GM18873 (cell line): ENCODE results near the gene CPOX.

Source experiments
- ATAC-seq: cut with Tn5 transposase; IDR thresholded peaks from one replicate; pipeline ENCODE4 v1.9.1; 2021; ENCODE audit warnings: mild to moderate bottlenecking, moderate library complexity, moderate number of reproducible peaks; ENCODE audit not compliant: unreplicated experiment, low FRiP score

The CPOX gene

DNA sequence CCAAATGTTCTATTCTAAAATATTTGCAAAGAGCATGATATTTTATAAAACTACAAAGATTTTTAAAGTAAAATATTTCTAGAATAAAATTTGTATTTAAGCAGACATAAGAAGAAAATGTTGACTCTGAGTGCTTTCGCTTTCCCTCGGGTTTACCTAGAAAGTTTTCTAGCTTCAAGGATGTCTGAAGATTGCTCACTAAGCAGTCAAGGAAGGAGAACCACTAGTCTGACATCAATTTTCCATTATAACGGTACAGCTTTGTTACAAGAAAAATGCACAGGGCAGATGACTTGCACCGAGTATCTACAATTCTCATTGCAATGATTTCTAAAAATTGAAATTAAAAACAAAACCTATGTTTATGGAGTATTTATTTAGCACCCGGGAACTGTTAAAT is 47.5 kb downstream of the CPOX start:
- ATAC-seq: peak; percentile 44

DNA sequence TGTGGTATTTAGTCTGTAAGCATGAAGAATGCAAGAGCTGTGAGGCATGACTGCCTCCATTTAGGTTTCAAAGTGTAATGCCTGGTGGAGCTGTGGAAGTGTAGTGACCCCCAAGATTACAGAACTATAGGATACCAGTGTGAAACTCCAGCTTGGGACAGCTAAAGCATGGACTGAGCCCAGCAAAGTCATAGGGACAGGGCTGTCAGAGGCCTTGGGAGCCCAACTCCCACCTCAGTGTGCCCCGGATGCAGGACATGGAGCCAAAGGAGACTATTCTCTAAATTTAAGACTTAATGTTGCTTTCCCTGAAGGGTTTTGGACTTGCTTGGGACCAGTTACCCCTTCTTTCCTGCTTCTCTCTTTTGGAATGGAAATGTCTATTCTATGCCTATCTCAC is 50.8 kb downstream of the CPOX start:
- ATAC-seq: no peak

DNA sequence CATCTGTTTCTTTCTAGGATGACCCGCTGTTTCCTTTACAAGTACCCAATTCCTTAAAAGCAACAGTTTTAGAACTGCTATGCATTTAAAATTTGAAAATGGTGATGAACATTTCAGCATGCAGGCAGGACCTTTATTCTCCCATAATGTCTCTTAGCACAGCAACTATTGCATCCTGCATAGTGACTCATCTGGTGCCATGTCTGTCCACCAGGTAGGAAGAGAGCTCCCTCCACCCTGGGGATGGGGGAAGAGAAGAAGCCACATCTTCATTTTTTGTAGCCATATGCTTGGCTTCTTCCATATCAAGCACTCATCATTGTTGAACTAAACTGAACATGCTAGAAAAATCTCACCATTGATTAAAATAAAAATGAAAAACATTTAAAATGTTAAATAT is 51.7 kb downstream of the CPOX start:
- ATAC-seq: no peak

DNA sequence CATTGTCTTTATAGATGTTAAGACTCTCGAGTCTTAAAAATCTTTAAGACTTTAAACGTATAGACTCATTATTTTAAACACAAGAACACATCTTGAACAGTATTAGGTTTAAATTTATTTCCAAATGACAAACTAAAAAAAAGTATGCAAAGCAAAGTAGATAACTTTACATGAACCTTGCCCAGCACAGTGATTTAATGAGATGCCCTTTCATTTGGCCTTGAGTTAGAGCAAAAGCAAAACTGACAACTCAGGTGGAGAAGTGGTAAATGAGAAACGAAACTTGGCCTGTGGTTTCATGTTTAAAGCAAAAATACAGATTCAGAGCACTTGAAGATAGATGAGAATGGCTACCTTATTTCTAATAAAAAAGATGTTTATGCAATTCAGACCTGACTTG is 53.1 kb downstream of the CPOX start:
- peak; percentile 30 for ATAC-seq

DNA sequence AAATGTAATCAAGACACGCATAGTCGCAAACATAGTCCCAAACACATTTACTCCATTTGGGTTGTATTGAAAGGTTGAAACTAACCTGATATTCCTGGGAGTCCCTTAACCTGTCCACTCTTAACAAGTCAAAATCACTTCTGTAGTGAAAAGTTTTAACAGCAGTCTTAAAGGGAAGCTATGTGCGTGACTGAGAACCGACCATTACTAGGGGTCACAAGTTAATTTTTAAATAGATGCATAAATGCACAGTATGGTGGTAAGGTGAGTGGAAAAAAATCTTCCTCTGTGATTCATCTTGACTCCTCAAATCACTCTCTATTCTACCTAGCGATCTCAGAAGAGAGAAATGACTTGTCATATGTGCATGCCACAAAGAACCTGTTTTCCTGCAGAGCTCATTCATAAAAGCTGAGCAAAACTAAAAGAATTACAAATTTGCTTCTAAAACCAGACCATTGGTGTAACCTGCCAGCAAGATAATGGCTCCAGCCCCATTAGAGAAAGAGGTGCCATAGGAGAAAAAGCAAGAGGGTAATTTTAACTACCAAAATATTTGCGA is 56.9 kb downstream of the CPOX start:
- ATAC-seq: peak; percentile 82

DNA sequence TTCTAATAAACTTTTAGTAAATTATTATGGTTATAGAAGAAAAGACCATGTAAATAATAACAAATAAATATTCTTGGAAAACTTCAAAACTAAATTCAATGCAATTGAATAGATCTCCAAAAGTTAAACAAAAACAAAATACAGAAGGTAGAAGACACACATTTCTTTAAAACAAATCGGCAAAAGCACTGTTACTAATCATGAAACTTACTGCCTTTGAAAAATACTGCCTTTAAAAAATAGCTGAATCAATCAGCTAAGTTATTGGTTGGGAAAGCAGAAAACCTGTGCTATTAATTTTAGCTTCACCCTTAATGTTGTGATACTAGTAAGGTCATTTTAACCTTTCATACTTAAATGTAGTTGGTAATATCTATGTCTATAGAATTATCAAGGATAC is 58.7 kb downstream of the CPOX start:
- no peak for ATAC-seq

DNA sequence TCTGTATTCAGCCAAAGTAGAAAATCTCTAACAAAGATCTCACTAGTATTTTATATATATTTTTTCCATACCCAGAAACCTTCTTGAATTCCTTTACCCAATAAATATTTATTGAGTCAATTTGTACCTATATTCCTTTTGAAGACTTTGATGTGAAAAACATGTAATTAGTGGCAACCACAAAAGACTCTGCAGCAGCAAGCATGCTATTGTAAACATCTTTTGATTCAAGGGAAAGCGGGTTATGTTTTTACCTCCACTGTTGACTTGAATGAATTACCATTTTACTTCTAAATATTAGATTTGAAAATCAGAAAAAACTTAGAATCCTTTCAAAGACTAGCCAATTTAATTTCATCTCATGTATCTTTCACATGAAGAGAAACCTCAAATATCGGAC is 59.2 kb downstream of the CPOX start:
- no peak for ATAC-seq

DNA sequence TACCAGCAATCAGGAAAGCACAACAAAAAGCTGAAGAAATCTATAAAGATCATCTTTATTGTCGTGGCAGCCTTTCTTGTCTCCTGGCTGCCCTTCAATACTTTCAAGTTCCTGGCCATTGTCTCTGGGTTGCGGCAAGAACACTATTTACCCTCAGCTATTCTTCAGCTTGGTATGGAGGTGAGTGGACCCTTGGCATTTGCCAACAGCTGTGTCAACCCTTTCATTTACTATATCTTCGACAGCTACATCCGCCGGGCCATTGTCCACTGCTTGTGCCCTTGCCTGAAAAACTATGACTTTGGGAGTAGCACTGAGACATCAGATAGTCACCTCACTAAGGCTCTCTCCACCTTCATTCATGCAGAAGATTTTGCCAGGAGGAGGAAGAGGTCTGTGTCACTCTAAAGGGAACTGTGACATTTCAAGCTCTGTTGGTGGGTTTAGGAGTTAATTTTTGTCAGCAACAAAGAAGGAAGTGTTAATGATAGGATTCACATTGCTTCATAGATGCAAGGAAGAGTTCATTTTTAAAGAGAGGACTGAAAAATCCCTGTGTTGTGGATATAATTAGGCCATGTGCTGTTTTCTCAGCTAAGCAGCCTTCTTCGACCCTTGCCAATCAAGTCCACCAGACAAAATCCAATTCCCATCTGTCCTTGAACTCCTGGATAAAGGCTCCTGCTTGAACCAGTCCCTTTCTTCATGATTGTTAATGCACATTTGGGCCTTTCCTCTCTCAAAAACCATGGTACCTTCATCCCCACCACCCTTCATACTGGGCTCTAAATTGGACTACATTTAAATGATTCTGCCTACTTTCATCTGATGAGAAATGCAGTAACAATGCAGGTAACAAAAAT is 60.5 kb downstream of the CPOX start:
- no peak for ATAC-seq

DNA sequence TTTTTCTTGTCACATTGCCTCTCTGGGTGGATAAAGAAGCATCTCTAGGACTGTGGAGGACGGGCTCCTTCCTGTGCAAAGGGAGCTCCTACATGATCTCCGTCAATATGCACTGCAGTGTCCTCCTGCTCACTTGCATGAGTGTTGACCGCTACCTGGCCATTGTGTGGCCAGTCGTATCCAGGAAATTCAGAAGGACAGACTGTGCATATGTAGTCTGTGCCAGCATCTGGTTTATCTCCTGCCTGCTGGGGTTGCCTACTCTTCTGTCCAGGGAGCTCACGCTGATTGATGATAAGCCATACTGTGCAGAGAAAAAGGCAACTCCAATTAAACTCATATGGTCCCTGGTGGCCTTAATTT is 61.2 kb downstream of the CPOX start:
- ATAC-seq: no peak

DNA sequence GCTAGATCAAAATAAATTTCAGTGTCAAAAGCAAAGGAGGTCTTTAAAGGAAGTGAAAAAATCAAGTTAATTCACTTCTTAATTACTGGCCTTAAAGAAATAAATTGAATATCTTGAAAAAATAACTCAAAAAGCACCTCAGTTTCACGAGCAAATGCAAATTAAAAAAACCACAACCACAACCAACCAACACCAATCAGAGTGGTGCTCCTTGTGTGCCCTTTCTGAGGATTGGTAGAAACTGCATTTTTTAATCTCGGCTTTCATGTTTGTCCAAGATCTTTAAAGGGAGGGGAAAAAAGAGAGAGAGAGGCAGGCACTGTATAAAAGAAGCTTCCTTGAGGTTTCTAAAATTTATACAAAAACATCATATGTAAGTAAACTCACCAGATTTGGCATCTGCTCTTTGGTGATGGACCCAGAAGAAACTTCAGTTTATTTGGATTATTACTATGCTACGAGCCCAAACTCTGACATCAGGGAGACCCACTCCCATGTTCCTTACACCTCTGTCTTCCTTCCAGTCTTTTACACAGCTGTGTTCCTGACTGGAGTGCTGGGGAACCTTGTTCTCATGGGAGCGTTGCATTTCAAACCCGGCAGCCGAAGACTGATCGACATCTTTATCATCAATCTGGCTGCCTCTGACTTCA is 61.7 kb downstream of the CPOX start, which contains the start of gene GPR15:
GPR15 (plus strand) TSS at position 357 of the 653 bp plus-strand sequence; CDS start at position 413, 56 bp downstream.
- peak; percentile 22 for ATAC-seq

DNA sequence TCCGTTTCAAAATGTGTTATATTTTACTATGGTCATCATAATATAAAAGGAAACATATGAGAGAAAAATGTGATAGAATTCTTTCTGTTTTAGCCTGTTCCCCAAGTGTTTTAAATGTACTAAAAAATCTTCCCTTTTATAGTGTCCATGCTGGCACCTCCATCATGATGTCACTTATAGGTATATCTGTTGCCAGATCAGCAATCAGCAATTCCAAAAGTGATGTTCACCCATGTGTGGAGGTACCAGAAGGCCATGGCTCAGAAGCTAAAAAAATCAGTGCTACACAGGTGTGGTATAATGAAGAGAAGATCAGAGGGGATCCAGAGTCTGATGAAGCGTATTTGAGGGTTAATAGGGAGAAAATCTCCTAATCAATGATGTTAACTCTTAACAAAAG is 62.7 kb downstream of the CPOX start:
- no peak for ATAC-seq

DNA sequence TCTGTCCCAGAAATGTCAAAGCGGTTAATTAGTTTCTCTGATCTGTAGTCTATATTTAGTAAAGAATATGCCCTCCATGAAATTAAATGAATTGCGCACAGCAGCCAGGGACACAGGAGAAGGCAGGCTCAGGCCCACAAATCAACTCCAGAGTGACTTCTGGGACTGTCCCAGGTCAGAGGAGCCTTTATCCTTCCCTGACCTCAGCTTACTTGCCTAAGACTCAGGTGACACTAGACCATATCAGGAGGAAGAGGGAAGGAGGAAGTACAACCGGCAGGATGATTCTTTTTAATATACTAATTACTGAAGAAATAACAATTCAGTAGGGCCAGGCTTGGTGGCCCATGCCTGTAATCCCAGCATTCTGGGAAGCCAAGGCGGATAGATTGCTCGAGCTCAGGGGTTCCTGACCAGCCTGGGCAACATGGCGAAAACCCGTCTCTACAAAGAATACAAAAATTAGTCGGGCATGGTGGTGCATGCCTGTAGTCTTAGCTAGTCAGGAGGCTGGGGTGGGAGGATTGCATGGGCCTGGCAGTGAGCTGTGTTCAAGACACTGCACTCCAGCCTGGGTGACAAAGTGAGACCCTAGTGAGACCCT is 63.5 kb downstream of the CPOX start:
- no peak for ATAC-seq
